Kasumi-1 (cell line): ENCODE measurements around the gene TECPR1.
A peak's percentile ranks its signal among the peaks of the same experiment; 100 is the strongest.

Experiments
- DNase-seq, 2 experiments: peaks; one replicate each; lab custom pipeline; 2025; lab: John Stamatoyannopoulos, UW

TECPR1 gene

DNA sequence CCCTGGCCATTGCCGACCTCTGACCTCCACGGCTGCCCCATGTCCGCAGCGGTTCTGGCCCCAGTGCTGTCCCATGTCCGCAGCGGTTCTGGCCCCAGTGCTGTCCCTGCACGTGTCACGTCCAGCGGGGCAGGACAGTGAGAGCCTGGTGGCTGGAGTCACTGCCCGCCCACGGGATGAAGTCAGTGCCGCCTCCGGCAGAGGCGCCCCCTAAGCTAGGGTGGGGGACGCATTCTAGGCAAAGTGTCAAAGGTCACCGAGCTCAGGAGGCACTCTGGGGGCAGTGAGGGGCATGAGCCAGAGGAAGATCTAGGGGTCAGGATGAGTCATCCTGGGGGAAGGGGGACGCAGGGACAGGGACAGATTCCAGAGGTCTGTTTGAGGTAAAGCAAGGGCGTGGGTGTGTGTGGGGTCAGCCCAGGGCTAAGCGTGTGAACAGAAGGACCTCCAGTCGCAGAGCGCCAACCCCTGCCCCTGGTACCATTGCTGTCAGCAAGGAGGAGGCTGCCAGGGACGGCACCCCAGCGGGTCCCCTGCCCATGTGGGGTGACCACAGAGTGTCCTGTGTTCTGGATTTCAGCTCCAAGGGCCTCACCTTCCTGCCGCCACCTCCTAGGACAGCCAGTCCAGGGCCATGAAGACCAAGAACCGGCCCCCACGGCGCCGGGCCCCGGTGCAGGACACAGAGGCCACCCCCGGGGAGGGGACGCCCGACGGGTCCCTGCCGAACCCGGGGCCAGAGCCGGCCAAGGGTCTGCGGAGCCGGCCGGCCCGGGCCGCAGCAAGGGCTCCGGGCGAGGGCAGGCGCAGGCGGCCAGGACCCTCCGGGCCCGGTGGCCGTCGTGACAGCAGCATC, 40.1 kb downstream of the TECPR1 start:
- DNase-seq = no peak

GRCh38 chr7:98211221-98211675, 40.8 kb downstream of the TECPR1 start, which contains the start of gene BHLHA15:
Gene BHLHA15 (plus strand): TSS chr7:98211439. CDS start chr7:98212310, 871 bp downstream.
- DNase-seq = no peak

DNA sequence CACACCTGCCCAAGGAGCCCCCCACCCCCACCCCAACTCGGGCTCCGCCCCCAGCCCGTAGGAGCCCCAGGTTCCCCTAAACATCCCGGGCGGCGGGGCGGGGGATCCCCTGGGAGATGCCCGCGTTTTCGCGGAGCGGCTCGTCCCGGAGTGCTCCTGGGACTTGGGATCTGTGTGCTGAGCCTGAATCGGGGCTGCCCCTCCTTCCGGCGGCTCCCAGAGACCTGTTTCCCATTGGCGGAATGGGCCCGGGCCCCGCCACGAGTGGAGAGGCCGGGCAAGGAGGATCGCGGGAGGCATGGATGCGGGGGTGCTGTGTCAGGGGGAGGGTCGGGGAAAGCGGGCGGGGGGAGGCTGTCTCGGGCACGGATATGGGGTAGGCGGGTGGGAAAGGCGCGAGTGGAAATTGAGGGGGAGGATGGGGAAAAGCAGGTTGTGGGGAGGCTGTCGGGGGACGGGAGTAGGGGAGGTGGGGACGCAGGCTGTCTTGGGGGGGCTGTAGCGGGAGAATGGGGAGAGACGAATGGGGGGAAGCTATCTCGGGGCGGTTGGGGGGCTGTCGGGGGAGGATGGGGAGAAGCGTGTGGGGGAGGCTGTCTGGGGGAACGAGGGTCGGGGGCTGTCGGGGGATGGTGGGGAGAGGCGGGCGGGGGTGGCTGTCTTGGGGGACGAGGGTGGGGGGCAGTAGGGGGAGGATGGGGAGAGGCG, 41.4 kb downstream of the TECPR1 start:
- no peak for DNase-seq

DNA sequence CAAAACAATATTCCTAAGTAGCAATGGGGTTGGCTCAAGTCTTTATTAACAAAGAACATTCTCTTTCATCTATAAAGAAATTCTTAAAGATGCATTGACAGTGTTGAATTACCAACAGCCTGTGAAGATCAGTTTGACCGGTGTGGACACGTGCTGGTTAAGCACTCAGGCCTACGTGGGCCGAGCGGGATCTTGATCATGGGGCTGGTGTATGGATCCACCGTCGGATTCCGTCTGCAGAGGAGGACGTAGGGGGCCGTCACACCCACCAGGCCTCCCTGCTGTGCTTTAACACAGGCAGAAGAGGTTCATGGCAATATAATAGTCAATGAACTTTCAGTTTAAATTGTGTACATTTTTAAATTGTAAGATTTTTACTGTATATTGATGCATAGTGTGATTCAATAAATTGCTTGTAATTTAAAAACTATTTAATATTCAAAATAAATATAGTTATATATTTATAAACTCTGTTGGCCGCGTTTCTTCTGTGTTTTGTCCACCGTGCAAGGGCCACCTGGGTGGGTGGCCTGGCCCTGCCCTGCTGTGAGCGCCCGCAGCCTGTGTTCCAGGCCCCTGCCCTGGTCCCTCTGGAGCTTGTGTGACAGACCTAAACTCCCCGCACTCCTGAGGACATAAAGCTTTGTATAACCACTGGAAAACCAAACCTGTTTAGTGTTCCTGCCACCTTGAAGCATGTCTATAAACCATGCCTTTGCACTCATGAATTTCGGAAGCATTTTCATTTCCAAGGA, 42.7 kb downstream of the TECPR1 start:
- no peak for DNase-seq

DNA sequence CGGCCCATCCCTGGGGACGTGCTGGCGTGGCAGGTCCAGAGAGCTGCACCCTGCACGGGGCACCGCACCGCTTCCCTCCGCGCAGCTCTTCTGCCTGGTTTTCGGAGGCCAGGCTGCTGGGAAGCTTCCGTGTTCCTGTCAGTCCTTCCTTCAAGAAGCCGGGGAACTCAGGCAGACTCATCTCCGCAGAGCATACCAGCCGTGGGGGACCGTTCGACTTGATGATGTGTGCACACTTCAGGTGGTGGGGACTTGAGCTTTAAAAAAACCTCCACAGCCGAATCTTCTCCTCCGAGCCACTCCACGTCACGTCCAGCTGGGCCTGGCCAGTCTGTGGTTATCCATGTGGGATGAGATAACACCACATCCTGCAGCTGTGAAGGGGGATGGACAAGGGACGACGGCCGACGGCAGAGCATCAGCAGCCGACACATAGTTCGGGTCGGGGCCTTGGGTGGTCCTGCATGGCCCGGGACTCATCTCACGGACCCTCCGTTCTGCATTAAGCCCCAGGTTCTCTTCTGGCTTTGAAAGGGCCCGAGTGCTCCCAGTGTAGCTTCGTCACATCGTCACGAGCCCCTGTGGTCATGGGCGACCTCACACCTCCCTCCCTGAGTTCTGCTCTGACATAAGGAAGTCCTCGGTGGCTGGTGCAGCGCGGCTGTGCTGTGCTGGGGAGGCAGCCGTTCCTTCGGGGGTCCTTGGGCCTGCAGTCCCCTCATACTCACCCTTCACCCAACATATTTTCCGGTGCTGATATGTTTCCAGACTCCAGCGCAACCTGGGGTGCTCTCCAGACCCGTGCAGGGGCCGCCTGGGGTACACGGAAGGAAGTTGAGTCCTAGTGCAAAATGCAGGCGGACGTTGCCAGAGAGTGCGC, 45.3 kb downstream of the TECPR1 start:
- no peak for DNase-seq

DNA sequence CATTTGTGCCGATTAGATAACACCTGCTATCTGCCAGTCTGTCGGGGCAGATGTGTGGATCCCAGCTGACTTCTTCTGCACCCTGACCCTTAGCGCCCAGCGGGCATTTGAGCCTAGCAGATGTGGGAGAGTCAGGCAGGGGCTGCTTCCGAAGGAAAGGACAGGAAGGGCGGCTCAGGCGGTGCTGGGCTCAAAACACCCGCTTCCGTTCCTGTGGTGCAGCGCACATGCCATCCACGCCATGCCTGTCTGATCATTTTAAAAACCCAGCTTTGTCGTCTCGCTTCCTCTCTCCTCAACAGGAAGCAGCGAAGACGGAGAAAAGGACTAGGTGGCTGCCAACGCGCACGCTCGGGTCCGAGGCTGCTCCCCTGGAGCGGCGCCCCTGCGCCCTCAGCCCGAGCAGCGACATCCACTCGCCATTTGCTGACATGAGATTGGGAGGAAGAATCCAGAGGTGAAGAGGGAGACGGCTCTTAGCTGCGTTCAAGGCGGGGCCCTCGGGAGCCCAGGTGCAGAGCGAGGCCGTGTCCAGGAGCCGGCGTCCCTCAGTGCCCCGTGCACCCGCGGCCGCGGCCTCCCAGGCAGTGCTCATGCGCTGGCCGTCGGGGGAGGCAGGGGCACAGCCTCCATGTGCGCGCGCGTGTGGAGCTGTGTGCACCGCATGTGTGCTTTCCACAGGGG, 46.7 kb downstream of the TECPR1 start:
- DNase-seq = peak; percentile 48 to 60

- DNase-seq = no peak
Measured at GRCh38 chr7:98204670-98205069, 47.4 kb downstream of the TECPR1 start.

- DNase-seq = no peak
Measured at GRCh38 chr7:98203964-98204605, 47.9 kb downstream of the TECPR1 start.

- DNase-seq = no peak
Measured at GRCh38 chr7:98203261-98203963, 48.6 kb downstream of the TECPR1 start.

DNA sequence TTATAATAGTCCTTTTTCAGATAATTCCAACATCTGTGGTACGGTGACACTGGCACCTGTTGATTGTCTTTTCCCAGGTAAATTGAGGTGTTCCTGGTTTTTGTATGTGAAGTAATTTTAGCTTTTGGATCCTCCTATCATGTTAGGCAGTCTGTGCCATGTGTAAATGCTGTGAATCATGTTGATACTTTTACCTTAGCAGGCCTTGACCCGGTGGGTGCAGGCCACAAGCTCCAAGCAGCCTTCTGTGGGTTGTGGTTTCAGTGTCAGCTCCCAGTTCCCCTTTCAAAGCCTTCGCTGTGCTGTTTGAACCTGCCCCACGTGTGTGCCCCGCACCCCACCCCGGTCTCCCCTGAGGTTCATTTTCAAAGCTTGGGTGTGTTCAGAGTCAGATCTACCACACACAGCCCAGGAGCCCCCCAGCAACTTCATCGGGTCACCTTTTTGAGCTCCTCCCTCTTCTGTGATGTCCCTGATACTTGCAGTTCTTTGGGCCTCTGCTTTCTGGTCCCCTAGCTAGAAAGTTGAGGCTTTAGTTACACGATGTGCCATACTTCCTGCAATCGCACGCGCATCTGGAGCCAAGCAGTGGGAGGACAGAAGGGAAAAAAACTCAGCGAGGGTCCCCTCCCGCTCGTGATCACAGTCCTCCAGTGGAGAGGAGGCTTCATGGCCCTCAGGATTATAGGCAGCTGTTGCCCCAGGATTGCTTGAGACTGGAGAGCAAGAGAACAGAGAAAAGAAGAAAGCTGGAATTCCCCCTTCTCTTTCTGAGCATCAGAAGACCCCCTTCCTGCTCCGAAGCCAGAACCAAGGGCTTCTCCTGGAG, 49.5 kb downstream of the TECPR1 start:
- peak; percentile 68 to 75 for DNase-seq

DNA sequence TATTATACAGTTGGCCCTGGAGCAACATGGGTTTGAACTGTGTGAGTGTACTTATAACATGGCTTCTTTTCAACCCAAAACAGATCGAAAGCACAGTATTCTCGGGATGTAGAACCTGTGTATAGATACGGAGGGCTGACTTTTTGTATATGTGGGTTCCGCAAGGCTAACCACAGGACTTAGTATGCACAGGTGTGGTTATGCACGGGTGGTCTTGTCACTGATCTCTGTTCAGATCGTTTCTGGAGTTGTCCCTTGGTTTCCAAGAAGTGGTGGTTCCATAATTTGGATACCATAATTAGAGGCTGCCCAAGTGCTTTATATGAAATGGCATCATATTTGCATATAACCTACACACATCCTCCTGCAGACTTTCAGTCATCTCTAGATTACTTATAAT, 51.7 kb downstream of the TECPR1 start:
- no peak for DNase-seq

DNA sequence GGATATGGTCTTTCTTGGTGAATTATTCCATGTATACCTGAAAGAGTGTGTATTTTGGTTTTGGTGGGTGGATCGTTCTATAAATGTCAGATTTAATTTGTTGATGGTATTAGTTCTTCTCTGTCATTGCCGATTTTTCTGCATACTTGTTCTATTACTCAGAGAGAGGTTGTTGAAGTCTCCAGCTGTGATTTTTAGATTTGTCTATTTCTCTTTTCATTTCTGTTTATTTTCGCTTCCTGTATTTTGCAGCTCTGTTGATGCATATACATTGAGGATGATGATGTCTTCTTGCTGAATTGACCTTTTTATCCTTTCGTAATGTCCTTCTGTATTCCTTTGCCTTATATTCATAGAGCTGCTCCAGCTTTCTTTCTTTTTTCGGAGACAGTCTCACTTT, 52.9 kb downstream of the TECPR1 start:
- no peak for DNase-seq

- peak; percentile 80 to 83 for DNase-seq
Measured at GRCh38 chr7:98196706-98197605, 55.1 kb downstream of the TECPR1 start.

DNA sequence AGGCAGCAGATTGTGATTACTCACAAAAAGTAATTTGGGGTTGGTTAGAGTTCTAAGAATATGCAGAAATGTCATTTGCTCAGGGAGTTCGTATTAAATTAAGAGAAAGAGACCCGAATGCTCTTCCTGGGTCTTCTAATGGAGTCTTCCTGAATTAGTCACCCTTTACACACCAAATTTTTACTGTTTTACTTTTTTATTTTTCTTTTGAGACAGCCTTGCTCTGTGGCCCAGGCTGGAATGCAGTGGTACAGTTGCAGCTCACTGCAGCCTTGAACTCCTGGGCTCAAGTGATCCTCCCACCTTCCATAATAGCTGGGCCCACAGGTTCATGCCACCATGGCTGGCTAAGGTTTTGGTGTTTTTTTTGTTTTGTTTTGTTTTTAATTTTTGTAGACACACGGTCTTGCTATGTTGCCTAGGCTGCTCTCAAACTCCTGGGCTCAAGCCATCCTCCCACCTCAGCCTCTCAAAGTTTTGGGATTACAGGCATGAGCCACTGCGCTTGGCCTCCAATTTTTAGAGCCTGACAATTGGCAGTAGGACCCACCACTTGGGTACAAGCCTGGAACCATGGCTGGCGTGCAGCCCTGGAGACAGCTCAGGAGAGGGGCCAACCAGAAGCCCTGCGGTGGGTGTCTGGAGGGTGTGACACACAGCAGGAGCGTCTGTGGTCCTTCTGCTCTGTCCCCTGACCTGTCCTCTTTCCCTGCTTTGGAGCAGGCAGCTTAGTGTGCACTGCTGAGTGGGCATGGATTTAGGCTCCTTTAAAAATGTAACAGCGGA, 57.2 kb downstream of the TECPR1 start:
- DNase-seq = no peak

DNA sequence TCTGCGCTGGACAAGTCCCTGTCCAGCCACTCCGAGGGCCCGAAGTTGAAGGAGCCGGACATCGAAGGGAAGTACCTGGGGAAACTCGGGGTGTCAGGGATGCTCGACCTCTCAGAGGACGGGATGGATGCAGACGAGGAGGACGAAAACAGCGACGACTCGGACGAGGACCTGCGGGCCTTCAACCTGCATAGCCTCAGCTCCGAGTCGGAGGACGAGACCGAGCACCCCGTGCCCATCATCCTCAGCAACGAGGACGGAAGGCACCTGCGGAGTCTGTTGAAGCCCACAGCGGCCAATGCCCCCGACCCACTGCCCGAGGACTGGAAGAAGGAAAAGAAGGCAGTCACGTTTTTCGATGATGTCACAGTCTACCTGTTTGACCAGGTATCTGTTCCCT, 57.8 kb downstream of the TECPR1 start:
- DNase-seq = no peak

GRCh38 chr7:98193474-98194180, 58.4 kb downstream of the TECPR1 start:
- no peak for DNase-seq
